Keratinocyte (primary cell): Measurements from ENCODE around the gene HBP1. TPM values are rescaled to one million over a fixed set of nuclear protein-coding genes. Genes with fewer than 3 reads are reported as not detected.

ENCODE experiments used
- DNase-seq: peaks from one replicate; pipeline ENCODE4 v3.0.0-alpha.2; 2011; ENCODE audit warnings: low read depth, missing footprints, low spot score
- FAIRE-seq: peaks from 2 replicates; lab custom pipeline; 2011; peaks lifted over from hg19 to GRCh38; lab: Jason Lieb, UNC
- H2AFZ ChIP-seq: 2 replicates; pipeline ENCODE4 v1.6.0; 2012; ENCODE audit warnings: low read length, control low read depth, inconsistent platforms; ENCODE audit not compliant: control insufficient read depth
- H3K27ac ChIP-seq: 2 replicates; pipeline ENCODE4 v1.5.1; 2011; ENCODE audit warnings: low read length; ENCODE audit not compliant: control insufficient read depth, insufficient read depth
- H3K27me3 ChIP-seq: 3 replicates; pipeline ENCODE4 v1.6.0; 2011; ENCODE audit warnings: low read length; ENCODE audit not compliant: control insufficient read depth, insufficient read depth; ENCODE audit errors: extremely low read depth
- H3K36me3 ChIP-seq, 2 experiments: 2 replicates in 1 of 2; 3 replicates in 1 of 2; pipeline ENCODE4 v1.5.1; 2011; ENCODE audit warnings: low read length in 2 of 2, mild to moderate bottlenecking in 1 of 2; ENCODE audit not compliant: control insufficient read depth in 2 of 2, insufficient read depth in 2 of 2; ENCODE audit errors: extremely low read depth in 1 of 2
- H3K4me1 ChIP-seq: 3 replicates; pipeline ENCODE4 v1.5.1; 2011; ENCODE audit warnings: low read length; ENCODE audit not compliant: control insufficient read depth, insufficient read depth; ENCODE audit errors: extremely low read depth
- H3K4me2 ChIP-seq: 3 replicates; pipeline ENCODE4 v1.6.0; 2011; ENCODE audit warnings: low read depth, low read length; ENCODE audit not compliant: control insufficient read depth, insufficient read depth; ENCODE audit errors: extremely low read depth
- H3K4me3 ChIP-seq, 3 experiments: fragments of 200-600 bp in 1 of 3; sonication (generic) in 1 of 3; 2 replicates in 2 of 3; 3 replicates in 1 of 3; pipeline ENCODE4 v1.5.1; 2011 to 2016; ENCODE audit warnings: low read length in 3 of 3, mild to moderate bottlenecking in 3 of 3, control low read depth in 2 of 3, inconsistent platforms in 1 of 3, low read depth in 1 of 3, mixed read lengths in 1 of 3, mixed run types in 1 of 3, moderate library complexity in 1 of 3; ENCODE audit not compliant: control insufficient read depth in 2 of 3, insufficient read depth in 2 of 3; ENCODE audit errors: extremely low read depth in 1 of 3
- H3K79me2 ChIP-seq: 2 replicates; pipeline ENCODE4 v1.6.0; 2012; ENCODE audit warnings: low read length; ENCODE audit not compliant: control insufficient read depth, insufficient read depth
- H3K9ac ChIP-seq: 3 replicates; pipeline ENCODE4 v1.6.0; 2011; ENCODE audit warnings: low read length; ENCODE audit not compliant: control insufficient read depth, insufficient read depth; ENCODE audit errors: extremely low read depth
- H3K9me1 ChIP-seq: 3 replicates; pipeline ENCODE4 v1.6.0; 2011; ENCODE audit warnings: low read length; ENCODE audit not compliant: control insufficient read depth, insufficient read depth; ENCODE audit errors: extremely low read depth
- H3K9me3 ChIP-seq: 2 replicates; pipeline ENCODE4 v1.5.1; 2012; ENCODE audit warnings: low read depth, low read length; ENCODE audit not compliant: control insufficient read depth
- H4K20me1 ChIP-seq: 3 replicates; pipeline ENCODE4 v1.6.0; 2011; ENCODE audit warnings: low read length; ENCODE audit not compliant: control insufficient read depth, insufficient read depth; ENCODE audit errors: extremely low read depth
- CTCF ChIP-seq, 3 experiments: IDR thresholded peaks in 1 of 3; conservative IDR thresholded peaks in 1 of 3; optimal IDR thresholded peaks in 1 of 3; 2 replicates in 2 of 3; 3 replicates in 1 of 3; pipeline versions ENCODE3 to v1.5.1; 2011; ENCODE audit warnings: low read length in 3 of 3, mild to moderate bottlenecking in 3 of 3, moderate library complexity in 2 of 3, control low read depth in 1 of 3, inconsistent platforms in 1 of 3; ENCODE audit not compliant: insufficient read depth in 2 of 3; ENCODE audit errors: extremely low read depth in 1 of 3
- EZH2 ChIP-seq: IDR thresholded peaks from one replicate; pipeline ENCODE4 v1.6.1; 2012; ENCODE audit warnings: inconsistent platforms, mild to moderate bottlenecking, low read length, moderate library complexity
- dilution Hi-C: fragments of 300-500 bp; cut with MboI; formaldehyde crosslinking; loops from one replicate; pipeline ENCODE4 v1.7.0; 2020; ENCODE audit warnings: low sequenced_read_pairs; ENCODE audit not compliant: extremely low pct_ligation_motif_present
- polyA plus RNA-seq, 5 experiments: library from polyadenylated mRNA; depleted of rRNA in 3 of 5; stranded (reverse) in 3 of 5; stranded (forward) in 1 of 5; unstranded in 1 of 5; fragments of >200 nt; gene quantifications; 1 replicate in 1 of 5; 2 replicates in 3 of 5; 3 replicates in 1 of 5; pipeline versions ENCODE4 v1.2.1 to v1.2.3, GENCODE V29; 2011 to 2012; ENCODE audit warnings: missing spikeins in 2 of 5, low read depth in 1 of 5, low replicate concordance in 1 of 5

HBP1 gene
- polyA plus RNA-seq, 1 donor (not counting 4 experiments of a cell fraction or from before 2014, with no cell fraction given): 42.8 TPM

- Histone ChIP-seq H3K36me3 (peaks cover 12 to 13% of the 10 kb centered on the region in 2 experiments), H3K27ac (no peak overlapping the region), H3K9ac (no peak overlapping the region), H3K79me2 (no peaks in the 10 kb centered on the region), H3K4me2 (no peak overlapping the region), H3K4me1 (no peaks in the 10 kb centered on the region), H3K4me3 (no peak overlapping the region), H3K9me1 (no peaks in the 10 kb centered on the region), H3K9me3 (no peaks in the 10 kb centered on the region), H2AFZ (no peak overlapping the region), H3K27me3 (no peaks in the 10 kb centered on the region), H4K20me1 (no peaks in the 10 kb centered on the region)
- TF ChIP-seq EZH2 (no peak), CTCF (optimal IDR thresholded peaks at IDR 0.05 in 1 of 3, IDR thresholded peaks at IDR 0.05 in 1 of 3, conservative IDR thresholded peaks at IDR 0.05 in 1 of 3; ENCODE audit: extremely low read depth in 1 of 3, insufficient read depth in 2 of 3, low read length in 3 of 3) (no peak)
- no peak for FAIRE-seq
- no peak for DNase-seq
- dilution Hi-C loops: no loop called here
Observed at GRCh38 chr7:107206136-107206535, 37.3 kb downstream of the HBP1 start.

DNA sequence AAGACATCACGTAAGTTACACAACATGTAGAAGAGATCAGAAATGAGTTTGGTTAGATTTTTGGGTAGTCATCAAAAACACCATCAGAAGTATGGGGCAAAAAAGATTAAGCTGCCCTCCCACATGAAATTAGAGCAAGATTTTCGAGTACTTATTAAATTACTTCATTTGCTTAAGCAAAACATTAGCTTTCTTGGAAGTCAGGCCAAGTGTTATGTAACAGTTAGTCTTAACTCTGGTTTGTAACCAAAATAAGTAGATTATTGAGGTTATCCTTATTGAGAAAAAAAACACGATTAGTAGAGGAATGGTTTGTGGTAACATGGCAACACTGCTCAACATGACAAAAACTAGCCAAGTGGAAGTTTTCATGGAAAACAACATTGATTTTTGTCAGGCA is 37.9 kb downstream of the HBP1 start:
- Histone ChIP-seq H3K4me2 (no peak overlapping the region), H3K4me3 (no peak overlapping the region), H3K9me1 (no peaks in the 10 kb centered on the region), H3K79me2 (no peaks in the 10 kb centered on the region), H3K9me3 (no peaks in the 10 kb centered on the region), H3K36me3 (peaks cover 6 to 13% of the 10 kb centered on the region in 2 experiments), H4K20me1 (no peaks in the 10 kb centered on the region), H3K27me3 (no peaks in the 10 kb centered on the region), H2AFZ (no peak overlapping the region), H3K4me1 (no peaks in the 10 kb centered on the region), H3K9ac (no peak overlapping the region), H3K27ac (no peak overlapping the region)
- dilution Hi-C loops: no loop called here
- no peak for FAIRE-seq
- no peak for DNase-seq
- TF ChIP-seq EZH2 (no peak), CTCF (optimal IDR thresholded peaks at IDR 0.05 in 1 of 3, IDR thresholded peaks at IDR 0.05 in 1 of 3, conservative IDR thresholded peaks at IDR 0.05 in 1 of 3; ENCODE audit: extremely low read depth in 1 of 3, insufficient read depth in 2 of 3, low read length in 3 of 3) (no peak)
